ENCODE results near the gene CEP135.
"Not testable (repeated sequence)": the region's sequence is repeated elsewhere in the genome, so short reads cannot be mapped to it uniquely, and the experiment has no call there.

CEP135 gene

GRCh38 chr4:56038487-56039162, 89.9 kb downstream of the CEP135 start:
- no peak for DNase-seq

GRCh38 chr4:56040842-56041241, 92.1 kb downstream of the CEP135 start:
- no peak for DNase-seq

GRCh38 chr4:56042225-56042624, 93.5 kb downstream of the CEP135 start:
- no peak for DNase-seq

- no peak for DNase-seq
These were observed 99.6 kb downstream of the CEP135 start for GRCh38 chr4:56048383-56048701.

GRCh38 chr4:56048702-56049431, 100.1 kb downstream of the CEP135 start:
- DNase-seq, result peak; percentile 64

GRCh38 chr4:56050625-56051024, 101.9 kb downstream of the CEP135 start:
- DNase-seq, result no peak

- DNase-seq, result no peak
These were observed 102.4 kb downstream of the CEP135 start for GRCh38 chr4:56051029-56051709.

GRCh38 chr4:56051710-56052075, 102.9 kb downstream of the CEP135 start:
- no peak for DNase-seq

GRCh38 chr4:56052481-56052880, 103.7 kb downstream of the CEP135 start:
- DNase-seq, result no peak

- no peak for DNase-seq
These were observed 104.2 kb downstream of the CEP135 start for GRCh38 chr4:56052966-56053365.

- DNase-seq, result no peak
These were observed 106.6 kb downstream of the CEP135 start for GRCh38 chr4:56055027-56055977.

- DNase-seq, result no peak
These were observed 107.2 kb downstream of the CEP135 start for GRCh38 chr4:56055991-56056390.

- no peak for DNase-seq
These were observed 109.8 kb downstream of the CEP135 start for GRCh38 chr4:56058555-56058954.

GRCh38 chr4:56060036-56060435, 111.3 kb downstream of the CEP135 start:
- no peak for DNase-seq

GRCh38 chr4:56062106-56062505, 113.4 kb downstream of the CEP135 start:
- DNase-seq, result no peak

- no peak for DNase-seq
These were observed 113.9 kb downstream of the CEP135 start for GRCh38 chr4:56062526-56063145.

- DNase-seq, result no peak
These were observed 117.7 kb downstream of the CEP135 start for GRCh38 chr4:56066493-56066892.

- no peak for DNase-seq
These were observed 119.1 kb downstream of the CEP135 start for GRCh38 chr4:56067826-56068225.

GRCh38 chr4:56072730-56073129, 124.0 kb downstream of the CEP135 start:
- not testable (repeated sequence) for DNase-seq

GRCh38 chr4:56077676-56078075, 128.9 kb downstream of the CEP135 start:
- DNase-seq, result no peak

GRCh38 chr4:56078866-56079265, 130.1 kb downstream of the CEP135 start:
- no peak for DNase-seq

GRCh38 chr4:56080384-56080783, 131.6 kb downstream of the CEP135 start:
- DNase-seq, result no peak

- no peak for DNase-seq
These were observed 134.1 kb downstream of the CEP135 start for GRCh38 chr4:56082829-56083228.
